Measurements from ENCODE around the gene SLC49A4.

SLC49A4 gene

GRCh38 chr3:122859021-122859805 is 64.3 kb downstream of the SLC49A4 start:
- DNase-seq (ENCODE audit: low spot score), result no peak

GRCh38 chr3:122862381-122862780 is 67.5 kb downstream of the SLC49A4 start:
- no peak for DNase-seq (ENCODE audit: low spot score)

DNA sequence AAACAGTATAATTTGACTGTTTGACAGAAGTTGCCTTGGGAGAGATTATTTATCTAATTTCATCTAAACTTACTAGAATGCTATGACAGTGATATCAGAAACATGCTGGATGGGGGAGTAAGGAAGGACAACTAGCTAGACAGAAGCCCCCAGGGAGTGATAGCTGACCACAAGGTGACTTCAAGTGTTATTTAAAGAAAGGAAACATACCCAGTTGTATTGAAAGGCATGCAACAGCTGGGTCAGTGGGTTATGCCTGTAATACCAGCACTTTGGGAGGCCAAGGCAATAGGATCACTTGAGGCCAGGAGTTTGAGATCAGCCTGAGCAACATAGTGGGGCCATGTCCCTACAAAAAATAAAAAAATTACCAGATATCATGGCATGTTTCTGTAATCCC is 69.6 kb downstream of the SLC49A4 start:
- no peak for DNase-seq (ENCODE audit: low spot score)

- no peak for DNase-seq (ENCODE audit: low spot score)
Observed at GRCh38 chr3:122868322-122868721, 73.5 kb downstream of the SLC49A4 start.

- DNase-seq (ENCODE audit: low spot score), result no peak
Observed at GRCh38 chr3:122873741-122874515, 79.1 kb downstream of the SLC49A4 start.

DNA sequence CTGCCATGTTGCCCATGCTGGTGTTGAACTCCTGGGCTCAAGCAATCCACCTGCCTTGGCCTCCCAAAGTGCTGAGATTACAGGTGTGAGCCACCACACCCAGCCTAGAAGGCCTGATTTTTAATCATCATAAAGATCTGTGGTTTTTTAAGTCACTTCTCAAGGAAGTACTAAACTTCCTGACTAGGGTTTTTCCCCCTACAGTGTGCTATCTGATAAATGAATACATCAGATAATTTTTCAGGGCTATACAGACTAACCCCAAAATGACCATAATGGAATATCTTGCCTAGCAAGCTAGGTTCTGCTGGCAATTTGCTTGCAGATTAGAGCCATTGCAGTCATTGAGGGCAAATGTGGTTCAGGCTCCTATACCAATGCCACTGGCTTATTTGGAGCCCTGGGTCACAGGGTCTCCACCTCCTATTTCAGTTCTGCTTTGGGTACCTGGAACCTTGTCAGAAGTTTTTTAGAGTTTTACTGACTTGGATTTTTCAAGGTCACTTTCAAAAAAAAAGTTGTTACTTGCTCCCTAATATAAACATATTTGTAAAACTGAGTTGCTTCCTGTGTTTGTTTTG is 80.8 kb downstream of the SLC49A4 start:
- DNase-seq (ENCODE audit: low spot score), result no peak

DNA sequence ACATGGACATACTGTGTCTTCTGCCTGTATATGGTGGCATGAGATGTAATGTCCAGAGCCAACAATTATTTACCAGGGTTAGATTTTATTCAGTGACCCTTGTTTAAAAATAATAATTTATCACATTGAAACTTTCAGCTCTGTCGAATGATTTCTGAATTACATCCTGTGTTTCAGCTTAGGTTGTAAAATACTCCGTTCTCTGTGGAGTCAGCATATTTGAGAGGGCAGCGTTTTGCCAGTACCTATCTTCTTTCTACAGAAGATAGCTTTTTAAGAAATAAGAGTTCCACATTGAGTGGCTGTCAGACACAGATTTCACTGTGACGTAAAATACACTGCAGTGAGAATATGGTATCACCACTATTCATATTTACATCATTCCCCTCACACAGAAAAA is 85.3 kb downstream of the SLC49A4 start:
- no peak for DNase-seq (ENCODE audit: low spot score)

DNA sequence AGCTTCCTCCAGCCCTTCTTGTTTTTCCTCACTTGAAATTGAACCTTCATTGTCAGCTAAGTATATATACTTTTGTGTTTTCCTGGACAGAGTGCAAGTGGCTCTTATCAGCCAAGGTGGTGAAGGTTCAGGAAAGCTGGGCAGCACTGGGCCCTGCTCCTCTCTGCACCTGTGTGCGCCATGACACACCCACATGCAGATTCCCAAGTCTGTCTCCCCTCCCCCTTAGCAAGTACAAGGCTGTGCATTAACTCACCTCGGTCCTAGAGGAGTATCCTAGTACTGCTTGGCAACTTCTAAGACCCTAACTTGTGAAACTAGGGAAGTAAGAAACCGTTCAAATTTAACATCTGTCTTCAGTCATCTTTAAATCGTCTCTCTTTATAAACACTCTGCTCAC is 85.8 kb downstream of the SLC49A4 start:
- DNase-seq (ENCODE audit: low spot score), result no peak

DNA sequence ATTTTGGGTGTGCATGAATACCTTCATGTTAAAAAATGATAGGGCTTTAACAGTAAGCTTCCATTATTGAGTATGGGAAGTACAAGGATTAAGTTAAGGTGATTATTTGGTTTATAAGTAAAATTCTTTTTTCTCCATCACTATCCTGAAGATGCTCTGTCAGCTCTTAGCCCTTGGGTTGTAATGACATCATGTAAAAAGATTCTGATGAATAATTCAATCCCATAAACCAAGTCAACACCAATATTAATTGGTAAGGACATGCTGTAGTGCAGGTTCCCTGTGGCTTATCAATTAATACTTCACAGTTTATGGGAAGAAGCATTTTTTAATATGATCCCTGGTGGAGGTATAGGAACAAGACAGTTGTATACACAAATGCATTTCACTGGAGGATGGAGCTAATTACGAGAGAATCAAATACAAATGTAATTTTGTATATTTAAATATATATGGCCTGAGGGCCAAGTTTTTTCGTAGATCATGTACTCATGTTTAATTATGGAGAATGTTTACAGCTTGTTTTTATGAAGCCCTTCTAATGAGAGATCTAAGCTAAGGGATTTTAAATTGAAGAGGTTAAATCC is 87.6 kb downstream of the SLC49A4 start:
- no peak for DNase-seq (ENCODE audit: low spot score)

GRCh38 chr3:122886251-122886650 is 91.4 kb downstream of the SLC49A4 start:
- no peak for DNase-seq (ENCODE audit: low spot score)

DNA sequence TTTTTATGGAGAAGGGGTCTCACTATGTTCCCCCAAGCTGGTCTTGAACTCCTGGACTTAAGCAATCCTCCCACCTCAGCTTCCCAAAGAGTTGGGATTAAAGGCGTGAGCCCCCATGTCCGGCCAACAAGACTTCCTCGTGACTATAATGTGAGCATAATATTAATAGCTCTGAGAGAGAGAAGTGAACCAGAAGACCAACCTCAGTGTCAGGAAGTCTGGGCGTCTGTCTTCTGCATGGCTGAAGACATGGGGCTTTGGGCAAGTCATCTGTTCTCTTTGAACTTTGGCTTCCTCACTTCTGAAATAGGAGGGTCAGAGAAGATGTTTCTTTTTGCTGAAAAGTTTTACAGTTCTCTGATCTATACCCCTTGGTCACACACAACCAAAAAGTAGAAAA is 92.1 kb downstream of the SLC49A4 start:
- DNase-seq (ENCODE audit: low spot score), result no peak

- DNase-seq (ENCODE audit: low spot score), result no peak
Observed at GRCh38 chr3:122890077-122890719, 95.3 kb downstream of the SLC49A4 start.

DNA sequence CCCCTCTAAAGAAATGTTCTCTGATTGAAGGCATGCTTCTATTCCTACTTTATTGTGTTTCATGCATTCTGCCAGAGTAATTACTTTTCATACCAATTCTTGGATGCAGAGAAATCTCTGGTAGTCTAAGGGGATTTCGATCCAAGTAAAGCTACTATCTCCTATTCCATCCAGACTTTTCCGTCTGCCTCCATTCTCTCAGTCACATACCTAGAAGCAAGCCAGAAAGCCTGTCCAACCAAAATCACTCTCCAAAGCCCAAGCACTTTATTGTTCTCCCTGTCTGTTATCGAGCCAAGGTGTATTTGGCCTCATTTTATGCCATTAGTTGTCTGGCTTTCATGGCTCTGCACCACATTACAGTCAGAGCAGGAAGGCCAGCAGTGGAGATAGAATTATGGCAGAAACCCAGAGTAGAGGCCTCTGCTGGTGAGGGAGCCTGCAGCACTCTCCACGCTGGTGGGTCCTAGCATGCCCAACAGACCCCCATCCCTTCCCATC is 95.9 kb downstream of the SLC49A4 start:
- DNase-seq (ENCODE audit: low spot score), result no peak

- DNase-seq (ENCODE audit: low spot score), result no peak
Observed at GRCh38 chr3:122892118-122892960, 97.5 kb downstream of the SLC49A4 start.

- no peak for DNase-seq (ENCODE audit: low spot score)
Observed at GRCh38 chr3:122893282-122893681, 98.4 kb downstream of the SLC49A4 start.

- no peak for DNase-seq (ENCODE audit: low spot score)
Observed at GRCh38 chr3:122893754-122894668, 99.1 kb downstream of the SLC49A4 start.

DNA sequence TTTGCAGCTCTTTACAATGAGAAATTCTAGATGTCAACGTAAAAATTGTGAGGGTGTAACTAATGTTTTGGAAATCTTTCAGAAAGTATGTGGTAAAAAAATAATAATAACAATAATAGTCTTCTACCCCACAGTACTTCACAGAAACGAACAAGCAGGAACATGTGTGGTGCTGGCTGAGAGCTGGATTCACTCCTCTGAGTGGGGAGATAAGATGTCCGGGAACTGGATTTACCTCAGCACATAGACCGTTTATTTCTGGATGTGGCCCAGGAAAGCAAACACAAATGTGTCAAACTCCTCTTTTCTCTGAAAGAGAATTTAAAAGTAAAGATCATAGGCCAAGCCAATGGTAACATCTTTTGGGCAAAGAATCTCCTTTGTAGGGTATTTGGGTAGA is 103.4 kb downstream of the SLC49A4 start:
- DNase-seq (ENCODE audit: low spot score), result no peak

DNA sequence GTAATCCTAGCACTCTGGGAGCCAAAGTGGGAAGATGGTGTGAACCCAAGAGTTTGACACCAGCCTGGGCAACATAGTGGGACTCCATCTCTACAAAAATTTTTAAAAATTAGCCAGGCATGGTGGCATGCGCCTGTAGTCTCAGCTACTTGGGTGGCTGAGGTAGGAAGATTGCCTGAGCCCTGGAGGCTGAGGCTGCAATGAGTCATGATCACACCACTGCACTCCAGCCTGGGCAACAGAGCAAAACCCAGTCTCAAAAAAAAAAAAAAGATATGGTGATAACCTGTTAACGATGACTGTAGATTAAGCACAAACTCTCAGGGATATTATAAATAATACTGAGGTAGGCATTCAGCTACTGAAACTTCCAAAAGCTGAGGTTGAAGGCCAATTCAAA is 107.5 kb downstream of the SLC49A4 start:
- no peak for DNase-seq (ENCODE audit: low spot score)

GRCh38 chr3:122903171-122903570 is 108.3 kb downstream of the SLC49A4 start:
- no peak for DNase-seq (ENCODE audit: low spot score)

DNA sequence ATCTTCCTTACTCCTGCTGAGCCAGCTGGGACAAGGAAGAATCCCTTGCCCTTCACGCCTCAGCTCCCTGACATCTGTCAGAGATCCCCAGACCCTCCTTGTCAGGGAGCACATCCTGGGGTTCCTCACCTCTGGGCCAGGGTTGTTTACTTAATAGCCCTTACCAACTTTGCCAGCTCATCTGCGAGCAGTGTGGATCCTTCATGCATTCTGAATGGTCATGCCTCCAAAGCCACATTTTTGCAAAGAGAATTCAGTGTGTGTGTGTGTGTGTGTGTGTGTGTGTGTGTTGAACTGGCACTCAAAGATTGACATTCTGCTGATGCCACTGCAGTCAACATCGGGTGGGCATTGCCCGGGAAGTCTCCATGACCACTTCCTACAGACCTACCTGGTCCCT is 112.6 kb downstream of the SLC49A4 start:
- DNase-seq (ENCODE audit: low spot score), result no peak

Data from hematopoietic multipotent progenitor cell treated with erythropoietin and hydrocortisone succinate and interleukin-3 and kit ligand, for 17 days (in vitro differentiated cells).